GM19025 (cell line): ENCODE measurements around the gene GSC.

Source experiments
- ATAC-seq: cut with Tn5 transposase; IDR thresholded peaks from one replicate; pipeline ENCODE4 v1.9.1; 2021; ENCODE audit warnings: mild to moderate bottlenecking, low read depth, moderate library complexity; ENCODE audit not compliant: unreplicated experiment

The GSC gene

DNA sequence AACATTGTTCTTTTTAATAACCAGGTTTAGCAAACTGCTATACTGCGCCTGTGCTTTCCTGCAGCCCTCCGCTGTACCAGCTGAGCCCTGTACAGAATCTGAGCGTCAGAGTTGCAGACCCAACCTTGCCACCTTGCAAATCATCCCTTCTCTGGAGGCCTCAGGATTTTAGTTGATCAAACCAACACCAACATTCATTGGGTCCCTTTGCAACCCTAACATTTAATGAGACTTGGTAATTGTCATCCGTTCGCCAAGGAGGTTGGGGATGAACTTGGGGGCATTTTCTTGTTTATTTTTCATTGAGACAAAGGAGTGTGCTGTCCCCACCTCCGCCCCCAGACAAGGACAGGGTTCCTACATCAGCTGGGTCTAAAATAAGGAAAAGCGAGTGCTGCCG, 2.6 kb upstream of the GSC start:
- no peak for ATAC-seq

DNA sequence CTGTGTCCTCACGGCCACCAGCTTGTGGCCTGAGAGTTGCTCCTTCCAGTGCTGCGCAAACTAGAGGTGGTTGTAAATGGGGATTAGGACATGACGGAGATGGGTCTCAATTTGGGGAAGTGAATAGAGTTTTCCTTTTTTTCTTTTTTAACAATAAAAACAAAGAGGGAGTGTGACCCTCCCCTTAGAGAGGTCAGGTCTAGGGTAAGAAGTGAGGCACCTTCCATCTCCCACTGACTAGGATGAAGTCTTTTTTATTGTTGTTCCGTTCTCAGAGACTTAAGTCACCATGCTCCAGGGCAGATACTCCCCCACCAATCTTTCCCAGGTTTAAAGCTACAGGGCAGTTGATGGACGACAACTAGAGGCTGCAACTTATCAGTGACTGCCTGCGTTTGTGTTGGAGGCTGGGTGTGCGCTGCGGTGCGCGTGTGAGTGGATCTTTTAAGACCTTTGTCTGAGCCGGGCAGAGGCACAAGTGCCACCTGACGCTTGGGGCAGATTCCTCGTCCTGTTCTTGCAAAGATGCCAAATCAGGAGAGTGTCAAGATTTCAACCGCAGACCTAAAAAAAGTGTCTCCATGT, 2.1 kb upstream of the GSC start:
- no peak for ATAC-seq

DNA sequence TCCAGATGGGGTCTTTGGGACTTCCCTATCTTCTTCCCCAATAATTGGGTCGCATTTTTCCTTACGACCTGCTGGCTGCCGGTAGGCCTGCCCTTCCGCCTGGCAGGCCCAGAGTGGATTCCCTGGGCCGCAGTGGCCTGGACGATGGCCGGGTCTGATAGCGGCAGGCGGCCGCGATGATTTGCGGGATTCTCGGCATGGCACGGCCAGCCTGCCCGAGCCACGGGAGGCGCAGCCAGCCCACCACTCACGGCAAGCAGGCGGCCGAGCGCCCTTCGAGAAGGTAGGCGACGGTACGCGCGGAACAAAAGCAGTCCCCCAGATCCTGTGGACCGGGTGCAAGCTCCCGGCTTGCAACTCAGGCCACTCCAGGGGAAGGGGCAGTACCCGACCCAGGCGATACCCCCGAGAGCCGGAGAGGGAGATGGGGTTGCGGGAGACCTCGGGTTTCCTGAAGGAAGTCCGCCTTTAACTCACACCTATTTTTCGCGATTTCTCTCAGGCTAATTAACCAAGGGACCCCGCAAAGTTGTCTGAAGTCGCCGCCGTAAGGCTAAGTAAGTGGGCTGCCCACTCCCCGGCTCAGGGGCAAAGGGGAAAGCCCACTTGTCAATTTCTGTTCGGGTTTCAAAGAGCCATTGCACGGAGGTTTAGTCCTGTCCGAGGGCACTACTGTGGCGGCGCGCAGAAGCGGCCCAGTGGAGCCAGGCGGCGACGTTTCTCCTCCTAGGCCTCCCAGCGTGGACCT, 1.4 kb upstream of the GSC start:
- ATAC-seq, result no peak

DNA sequence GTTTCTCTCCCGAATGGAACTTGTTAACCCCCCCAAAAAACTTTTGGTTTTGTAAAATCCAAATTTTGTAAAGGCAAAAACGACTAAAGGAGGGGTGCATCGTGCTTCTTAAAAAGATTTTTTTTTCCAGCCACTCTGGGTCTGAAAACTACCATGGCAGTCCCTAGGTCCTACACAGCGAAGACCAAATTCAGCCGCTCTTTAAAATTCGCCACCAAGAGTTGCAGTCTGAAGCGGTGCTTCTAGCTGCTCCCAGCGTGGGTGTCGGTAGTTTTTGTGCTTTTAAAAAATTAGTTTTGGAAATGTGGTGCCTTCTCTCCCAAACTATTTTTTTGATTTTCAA, 873 bp upstream of the GSC start:
- no peak for ATAC-seq

DNA sequence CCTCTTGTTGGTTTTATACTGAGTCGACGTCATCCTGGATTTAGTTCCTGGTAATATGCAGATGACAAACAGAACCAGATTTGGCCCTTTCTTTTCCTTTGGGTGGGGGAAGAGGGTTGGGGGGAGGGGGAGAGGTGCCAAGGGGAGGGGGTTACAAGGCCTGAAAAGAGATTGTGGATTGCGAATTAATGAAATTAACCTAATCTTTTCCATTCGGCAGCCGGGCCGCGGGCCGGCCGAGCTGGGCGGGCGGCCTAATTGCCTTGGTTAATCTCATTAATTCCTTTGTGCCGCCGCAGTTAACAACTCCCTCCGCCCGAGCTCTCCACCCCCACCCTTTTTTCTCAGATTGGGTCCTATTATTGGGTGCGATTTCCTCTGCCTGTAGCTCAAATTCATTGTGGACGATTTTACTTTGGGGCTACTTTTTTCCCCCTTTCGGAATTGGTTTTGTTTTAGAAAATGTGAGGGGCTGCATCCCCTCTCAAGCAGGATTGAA, 387 bp upstream of the GSC start:
- ATAC-seq, result no peak

DNA sequence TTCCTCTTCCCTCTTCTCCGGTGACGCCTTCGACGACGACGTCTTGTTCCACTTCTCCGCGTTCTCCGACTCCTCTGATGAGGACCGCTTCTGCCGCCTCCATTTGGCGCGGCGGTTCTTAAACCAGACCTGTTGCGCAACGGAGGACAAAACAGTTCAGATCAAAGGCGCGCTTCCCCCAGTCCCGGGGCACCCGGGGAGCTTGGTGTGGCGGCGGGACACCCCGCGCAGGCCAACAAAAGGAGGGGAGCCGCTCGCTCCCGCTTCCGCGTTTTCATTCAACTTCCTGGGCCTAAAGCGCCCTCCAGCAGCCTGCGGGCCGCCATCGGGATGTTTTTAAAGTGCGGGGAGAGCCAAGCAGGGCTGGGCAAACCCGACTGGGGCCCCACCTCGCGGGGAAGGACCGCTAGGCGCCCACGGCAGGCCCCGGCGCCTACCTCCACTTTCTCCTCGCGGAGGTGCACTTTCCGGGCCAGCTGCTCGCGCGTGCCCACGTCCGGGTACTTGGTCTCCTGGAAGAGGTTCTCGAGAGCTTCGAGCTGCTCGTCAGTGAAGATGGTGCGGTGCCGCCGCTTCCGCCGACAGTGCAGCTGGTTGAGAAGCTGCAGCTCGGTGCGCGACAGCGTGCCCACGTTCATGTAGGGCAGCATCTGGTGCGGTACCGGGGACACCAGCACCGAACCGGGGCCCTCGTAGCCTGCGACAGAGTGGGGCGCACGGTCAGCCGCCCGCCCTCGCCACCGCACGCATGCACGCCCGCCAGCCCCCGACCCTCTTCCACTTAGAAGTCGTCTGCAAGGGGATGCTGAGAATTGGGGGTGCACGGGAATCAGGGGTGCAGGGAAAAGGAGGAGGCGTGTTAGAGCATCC, 1.2 kb downstream of the GSC start:
- ATAC-seq, result no peak

DNA sequence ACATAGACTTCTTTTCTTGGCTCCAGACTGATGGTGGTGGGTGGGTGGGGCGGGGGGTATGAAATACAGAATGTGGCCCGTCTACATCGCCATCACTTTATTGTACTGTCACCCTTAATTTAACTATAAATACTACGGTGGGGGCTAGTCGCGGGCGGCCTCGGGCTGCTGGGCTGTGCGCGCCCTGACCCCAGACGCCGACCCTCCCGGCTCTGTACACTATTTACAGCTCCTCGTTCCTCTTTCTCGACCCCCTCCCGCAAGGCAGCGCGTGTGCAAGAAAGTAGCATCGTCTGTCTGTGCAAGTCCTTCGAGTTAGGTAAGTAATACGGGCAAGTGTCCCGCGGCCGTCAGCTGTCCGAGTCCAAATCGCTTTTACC, 1.8 kb downstream of the GSC start:
- ATAC-seq, result no peak

DNA sequence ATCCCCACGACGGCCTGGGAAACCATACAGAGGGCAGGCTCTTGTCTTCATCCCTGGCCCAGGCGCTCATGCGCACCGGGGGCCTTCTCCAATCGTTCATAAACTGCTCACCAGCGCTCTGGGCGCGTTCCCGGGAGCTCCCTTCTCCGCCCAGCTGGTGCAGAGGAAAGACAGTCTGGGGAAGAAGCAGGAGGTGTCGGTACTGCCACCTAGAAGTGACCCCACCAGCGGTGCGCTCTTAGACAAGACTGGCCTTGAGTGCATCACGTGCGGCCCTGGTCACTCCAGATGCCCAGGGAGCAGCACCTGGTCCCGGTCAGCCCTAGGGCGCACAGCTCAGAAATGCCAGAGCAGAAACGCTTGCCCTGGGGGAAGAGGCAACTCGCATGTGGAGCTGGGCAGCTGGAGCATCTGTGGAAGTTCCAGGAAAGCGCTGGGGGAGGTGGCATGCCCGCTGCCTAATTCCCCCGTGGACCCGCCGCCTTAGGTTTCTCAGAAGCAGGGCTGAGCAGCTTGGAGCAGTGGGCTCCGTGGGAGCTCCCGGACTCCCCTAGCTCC, 2.5 kb downstream of the GSC start:
- no peak for ATAC-seq

DNA sequence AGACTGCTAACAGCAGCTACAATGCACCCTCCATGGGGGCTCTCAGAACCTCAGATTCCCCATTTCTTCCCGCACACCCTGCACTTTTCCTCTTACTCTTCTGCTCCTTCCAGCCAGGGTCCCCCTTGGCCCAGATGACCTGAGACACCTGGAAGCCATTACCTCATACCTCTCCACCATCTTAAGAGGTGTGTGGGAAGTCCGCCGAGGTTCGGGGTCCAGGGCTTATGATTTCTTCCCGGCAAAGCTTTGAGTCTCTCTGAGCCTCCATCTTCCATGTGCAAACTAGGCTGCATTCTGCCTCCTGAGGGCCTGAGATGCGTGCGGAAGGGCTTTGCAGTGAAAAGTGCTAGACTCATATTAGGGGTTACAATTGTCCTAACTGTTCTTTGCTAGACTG, 5.3 kb downstream of the GSC start:
- ATAC-seq, result no peak

DNA sequence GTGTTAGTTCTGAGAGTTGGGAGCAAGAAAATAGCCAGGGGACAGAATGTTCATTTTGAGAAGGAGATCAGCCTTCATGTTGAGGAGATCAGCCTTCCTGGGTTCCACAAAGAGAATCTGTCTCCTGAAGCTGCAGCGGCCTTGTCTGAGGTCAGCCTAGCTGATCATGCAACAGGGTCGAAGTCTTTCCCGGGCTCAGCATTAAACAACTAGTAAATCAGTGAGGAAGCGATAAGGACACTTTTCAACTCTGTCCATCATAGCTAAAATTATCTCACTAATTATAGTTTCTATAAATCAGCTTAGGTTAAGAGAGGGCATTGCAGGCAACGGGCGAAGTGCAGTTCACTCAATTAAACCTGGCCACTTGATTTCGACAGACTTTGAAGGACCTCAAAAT, 7.5 kb downstream of the GSC start:
- ATAC-seq, result no peak

DNA sequence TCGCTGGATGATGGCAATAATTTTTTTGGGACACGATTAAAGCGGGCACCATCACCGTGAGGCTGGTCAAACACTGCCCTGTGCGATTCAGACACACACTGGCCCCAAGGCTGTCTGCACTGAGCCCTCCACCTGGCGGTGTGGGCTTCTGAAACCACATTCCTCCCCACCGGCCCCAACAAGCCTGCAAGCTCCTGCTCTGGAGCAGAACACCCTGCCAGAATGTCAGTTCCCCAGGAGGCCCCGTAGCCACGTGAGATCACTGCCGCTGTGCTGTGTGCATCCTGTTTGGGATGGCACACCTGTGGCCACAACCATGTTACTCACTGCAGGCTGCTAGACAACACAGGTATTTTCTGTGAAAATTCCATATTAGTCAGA, 7.9 kb downstream of the GSC start:
- no peak for ATAC-seq

DNA sequence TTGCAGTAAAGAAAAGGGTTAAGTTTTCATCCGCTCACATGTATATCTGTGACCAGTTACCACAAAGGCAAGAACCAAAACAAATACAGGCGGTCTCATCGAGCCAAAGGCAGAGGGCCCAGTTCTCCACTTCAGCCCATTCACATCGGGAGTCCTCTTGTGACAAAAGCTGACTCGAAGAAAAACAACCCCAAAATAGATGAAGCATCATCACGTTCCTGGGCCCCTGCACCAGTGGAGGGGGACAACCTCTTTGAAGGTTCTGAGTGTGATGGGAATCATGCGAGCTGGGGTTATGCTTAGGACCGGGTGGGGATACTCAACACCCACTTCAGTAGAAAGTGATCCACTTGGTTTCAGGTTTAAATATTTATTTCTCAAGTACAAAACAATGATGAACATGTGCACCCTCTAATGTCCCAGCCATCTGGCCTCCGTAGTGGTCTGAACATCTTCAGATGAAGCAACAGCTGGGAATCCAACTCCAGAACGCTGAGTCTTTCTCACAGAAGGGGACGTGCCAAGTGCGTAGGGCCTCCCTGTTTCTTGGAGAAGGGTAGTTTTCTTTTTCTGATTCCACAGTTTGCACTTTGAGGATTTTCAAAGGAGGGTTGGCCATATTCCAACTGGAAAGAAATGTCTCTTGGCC, 8.4 kb downstream of the GSC start:
- no peak for ATAC-seq

DNA sequence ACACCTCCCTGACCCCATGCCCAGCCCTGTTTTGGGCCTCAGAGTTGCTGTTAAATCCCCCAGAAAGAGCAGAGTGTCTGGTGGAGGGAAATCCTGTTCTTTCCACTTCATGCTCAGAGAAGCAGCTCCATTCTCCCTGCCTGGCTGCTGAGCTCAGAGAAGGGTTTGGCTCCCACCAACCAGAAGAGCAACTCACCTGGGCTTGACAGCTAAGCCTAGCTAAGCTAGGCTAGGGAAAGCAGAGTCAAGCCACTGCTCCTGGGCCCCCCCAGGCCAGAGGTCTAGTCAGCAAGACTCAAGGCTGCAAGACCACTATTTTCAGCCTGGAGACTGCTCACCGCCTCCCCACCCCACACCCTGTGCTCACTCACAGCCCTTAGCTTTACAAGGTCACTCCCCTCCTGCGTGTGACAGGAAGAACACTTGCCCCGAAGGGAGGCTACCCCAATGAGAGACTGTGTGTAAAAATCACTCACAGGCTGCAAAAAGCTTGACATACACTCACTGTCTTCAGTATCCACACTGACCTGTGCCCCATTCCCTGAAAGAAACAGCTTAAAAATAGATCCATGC, 13.5 kb downstream of the GSC start:
- ATAC-seq, result no peak

DNA sequence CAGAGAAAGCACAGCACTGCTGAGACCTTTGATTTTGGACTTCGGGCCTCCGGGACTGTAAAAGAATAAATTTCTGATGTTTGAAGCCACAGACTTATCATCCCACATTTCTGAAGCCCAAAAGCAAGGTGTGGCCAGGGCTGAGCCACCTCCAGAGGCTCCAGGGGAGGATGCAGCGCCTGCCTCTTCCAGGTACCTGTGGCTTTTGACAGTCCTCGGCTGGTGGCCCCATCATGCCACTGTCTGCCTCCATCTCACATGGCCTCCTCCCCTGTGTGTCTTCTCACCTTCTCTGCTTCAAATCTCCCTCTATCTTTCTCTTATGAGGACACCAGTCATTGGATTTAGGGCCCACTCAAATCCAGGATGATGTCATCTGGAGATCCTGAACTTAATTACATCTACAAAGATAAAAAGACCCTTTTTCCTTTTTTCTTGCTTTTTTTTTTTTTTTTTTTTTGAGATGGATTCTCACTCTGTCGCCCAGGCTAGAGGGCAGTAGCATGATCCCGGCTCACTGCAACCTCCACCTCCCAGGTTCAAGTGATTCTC, 15.4 kb downstream of the GSC start:
- no peak for ATAC-seq

DNA sequence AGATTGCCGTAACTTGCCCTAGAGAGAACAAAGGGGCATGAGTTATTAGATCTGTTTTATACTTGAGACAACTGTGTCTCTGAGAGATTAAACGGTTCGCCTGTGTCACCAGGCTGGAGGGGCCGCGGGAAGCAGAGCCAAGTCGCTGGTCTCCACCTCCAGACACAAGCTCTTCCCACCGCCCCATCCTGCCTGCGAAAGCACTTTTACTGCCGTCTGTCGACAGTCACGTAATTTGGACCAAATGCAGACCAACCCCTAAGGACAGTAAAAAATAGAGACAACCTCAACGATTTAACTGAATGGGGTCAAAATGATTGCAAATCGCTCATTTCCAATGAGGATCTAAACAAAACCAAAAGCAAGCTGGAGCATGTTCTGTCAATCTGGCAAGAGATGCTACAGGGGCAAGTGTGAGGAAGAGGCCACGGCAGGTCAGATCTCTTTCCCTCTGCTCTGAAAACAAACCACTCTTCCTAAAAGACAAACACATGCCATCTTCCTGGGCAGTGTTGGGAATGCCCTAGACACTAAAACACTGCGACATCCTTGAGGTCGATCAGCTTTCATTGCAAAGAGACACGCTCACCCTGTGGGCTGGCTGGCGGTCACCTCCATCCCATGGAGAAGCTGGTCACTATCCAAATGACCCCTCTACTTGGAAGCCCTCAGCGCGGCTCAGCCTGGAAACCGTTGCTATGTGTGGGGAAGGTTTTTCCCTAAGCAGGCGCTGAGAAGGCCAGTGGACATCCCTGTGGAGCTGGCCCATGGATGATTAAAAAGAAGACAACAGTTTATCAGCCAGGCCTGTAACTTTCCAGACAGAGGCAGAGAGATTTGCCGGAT, 17.1 kb downstream of the GSC start:
- ATAC-seq, result no peak

DNA sequence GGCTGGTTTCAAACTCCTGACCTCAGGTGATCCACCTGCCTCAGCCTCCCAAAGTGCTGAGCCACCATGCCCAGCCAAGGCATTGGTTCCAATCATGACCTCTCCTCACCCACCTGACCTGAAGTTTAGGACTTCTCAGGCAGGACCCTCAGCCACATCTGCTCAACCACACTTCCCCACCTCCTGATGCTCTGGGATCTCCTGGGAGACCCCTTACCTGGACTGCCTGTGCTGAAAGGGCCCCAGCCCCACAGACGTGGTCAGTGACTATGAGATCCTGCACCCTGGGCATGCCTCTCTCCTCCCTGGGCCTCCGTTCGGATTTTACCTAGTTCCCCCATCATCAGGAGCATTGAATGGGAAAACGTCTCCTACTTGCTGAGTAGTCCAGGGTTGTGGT, 18.0 kb downstream of the GSC start:
- ATAC-seq, result no peak

DNA sequence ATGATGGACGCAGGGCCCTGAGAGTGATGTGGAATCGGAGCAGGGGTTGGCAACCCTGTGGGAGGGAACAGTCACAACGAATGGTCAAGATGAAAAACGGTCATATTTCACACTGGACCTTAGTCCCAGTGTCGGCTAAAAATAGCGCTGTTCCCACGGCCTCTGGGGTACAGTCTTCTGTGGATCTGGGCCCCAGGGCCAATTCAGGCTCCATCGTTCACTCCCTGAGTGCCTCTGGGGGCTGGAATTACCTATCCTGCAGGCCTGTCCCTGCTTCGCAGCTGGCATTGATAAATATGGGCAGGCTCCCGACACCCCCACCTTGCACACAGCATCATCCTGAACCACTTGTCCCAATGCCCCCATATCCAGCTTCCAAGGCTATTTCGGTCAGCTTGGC, 18.6 kb downstream of the GSC start:
- no peak for ATAC-seq

DNA sequence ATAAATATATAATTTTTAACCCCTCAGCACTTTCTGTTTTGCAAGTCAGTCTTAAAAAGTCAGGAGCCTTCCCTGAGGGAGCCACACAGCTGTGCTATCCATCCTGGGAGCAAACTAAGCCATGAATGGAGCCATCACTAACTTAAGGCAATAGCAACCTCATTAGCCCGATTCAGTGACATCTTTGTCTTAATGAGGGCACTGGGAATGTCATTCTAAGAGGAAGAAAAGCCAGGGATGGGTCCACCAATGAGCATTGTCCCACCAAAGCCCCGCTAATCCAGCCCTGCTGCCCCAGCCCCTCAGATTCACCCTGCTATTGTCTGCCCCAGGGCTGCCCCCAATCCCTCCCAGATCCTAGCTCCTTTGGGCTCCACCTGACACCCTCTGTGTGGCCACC, 19.5 kb downstream of the GSC start:
- ATAC-seq, result no peak

DNA sequence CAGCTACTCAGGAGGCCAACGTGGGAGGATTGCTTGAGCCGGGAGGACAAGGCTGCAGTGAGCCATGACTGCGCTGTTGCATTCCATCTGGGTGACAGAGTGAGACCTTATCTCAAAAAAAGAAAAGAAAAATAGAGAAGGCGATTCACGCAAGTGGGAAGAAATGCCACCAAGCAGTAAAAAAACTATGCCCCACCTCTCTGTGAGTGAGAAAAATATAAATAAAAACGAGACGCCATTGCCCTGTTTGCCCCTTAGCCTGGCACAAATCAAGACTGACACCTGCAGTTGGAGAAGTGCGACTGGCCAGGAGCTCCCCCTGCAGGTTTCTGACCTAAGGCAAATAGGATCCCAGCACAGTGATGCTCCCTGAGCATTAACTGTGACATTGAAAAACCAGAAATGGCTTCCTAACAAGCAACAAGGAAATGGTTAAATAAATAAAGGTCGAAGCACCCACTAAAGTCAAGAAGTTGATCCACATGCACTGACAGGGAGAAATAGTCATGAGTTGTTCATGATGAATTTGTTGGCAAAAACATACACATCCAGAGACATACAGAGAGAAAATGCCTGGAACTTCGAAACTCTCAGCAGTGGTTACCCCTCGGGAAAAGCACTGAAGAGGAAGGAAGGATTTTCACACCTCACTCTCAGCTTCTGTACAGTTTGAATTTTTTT, 21.1 kb downstream of the GSC start:
- ATAC-seq, result no peak
